ENCODE data around the gene BSCL2. TPM values are rescaled to one million over a fixed set of nuclear protein-coding genes. Genes with fewer than 3 reads are reported as not detected.

BSCL2 gene
- total and polyA plus RNA-seq, 2 of the 13 experiments (the other 11 are each of a cell fraction or from before 2014, with no cell fraction given): 19.5 to 21.1 TPM

GRCh38 chr11:62666259-62666926 is 40.8 kb downstream of the BSCL2 start (continued):
- no peak for TF ChIP-seq BCLAF1 (IDR thresholded peaks at IDR 0.05)
- TF ChIP-seq AGO2 (optimal IDR thresholded peaks at IDR 0.05; ENCODE audit: low read depth, low read length): peak; percentile 89
- no peak for TF ChIP-seq NR0B2 (CRISPR knock-in tag; IDR thresholded peaks at IDR 0.05)
- 0 out of 2 replicates have a peak, but pooled peaks have one; percentile 34 for TF ChIP-seq RFXAP (CRISPR knock-in tag; IDR thresholded peaks at IDR 0.05; ENCODE audit: borderline replicate concordance)
- peak; percentile 79 for TF ChIP-seq RBM22 (optimal IDR thresholded peaks at IDR 0.05; ENCODE audit: low read length)
- TF ChIP-seq ZNF75D (CRISPR knock-in tag; IDR thresholded peaks at IDR 0.05; ENCODE audit: borderline replicate concordance): no peak
- TF ChIP-seq ZNF563 (CRISPR knock-in tag; IDR thresholded peaks at IDR 0.05): no peak
- TF ChIP-seq DPF2 (CRISPR knock-in tag; IDR thresholded peaks at IDR 0.05; ENCODE audit: borderline replicate concordance, low read depth): no peak
- TF ChIP-seq GABPA (IDR thresholded peaks at IDR 0.05; ENCODE audit: low read depth, low read length): no peak
- TF ChIP-seq GABPA (CRISPR knock-in tag; IDR thresholded peaks at IDR 0.05; ENCODE audit: low read depth): no peak
- TF ChIP-seq ZNF510 (CRISPR knock-in tag; IDR thresholded peaks at IDR 0.05; ENCODE audit: low read depth): no peak
- TF ChIP-seq CREM (IDR thresholded peaks at IDR 0.05): 0 out of 2 replicates have a peak, but pooled peaks have one; percentile 3
- no peak for TF ChIP-seq CREM (CRISPR knock-in tag; IDR thresholded peaks at IDR 0.05)
- no peak for TF ChIP-seq ZSCAN12 (CRISPR knock-in tag; IDR thresholded peaks at IDR 0.05)
- no peak for TF ChIP-seq ZNF710 (CRISPR knock-in tag; IDR thresholded peaks at IDR 0.05; ENCODE audit: borderline replicate concordance)
- no peak for TF ChIP-seq ATAD3A (CRISPR knock-in tag; IDR thresholded peaks at IDR 0.05)
- TF ChIP-seq NPAS2 (CRISPR knock-in tag; IDR thresholded peaks at IDR 0.05; ENCODE audit: borderline replicate concordance): no peak
- no peak for TF ChIP-seq ZBED4 (CRISPR knock-in tag; IDR thresholded peaks at IDR 0.05; ENCODE audit: borderline replicate concordance)
- TF ChIP-seq ZNF709 (CRISPR knock-in tag; IDR thresholded peaks at IDR 0.05): 0 out of 2 replicates have a peak, but pooled peaks have one; percentile 9
- peak; percentile 93 for TF ChIP-seq AGO1 (IDR thresholded peaks at IDR 0.05; ENCODE audit: low read depth, low read length, poor library complexity, severe bottlenecking)

All from HepG2 (cell line).